Fibroblast of villous mesenchyme (primary cell): ENCODE measurements around the gene C1orf210. TPM values are rescaled to one million over a fixed set of nuclear protein-coding genes. Genes with fewer than 3 reads are reported as not detected.

Experiments used
- DNase-seq: peaks from one replicate; pipeline ENCODE4 v3.0.0-alpha.2; 2010; ENCODE audit warnings: low read depth
- H3K4me3 ChIP-seq: 2 replicates; pipeline ENCODE4 v1.5.1; 2011; ENCODE audit warnings: low read depth, mild to moderate bottlenecking, low read length
- CTCF ChIP-seq: IDR thresholded peaks from 2 replicates; pipeline ENCODE4 v1.5.1; 2012; ENCODE audit warnings: low read depth, mild to moderate bottlenecking, low read length; ENCODE audit not compliant: insufficient read depth
- total RNA-seq: library from RNA; depleted of rRNA; stranded (reverse); fragments of >200 nt; gene quantifications from 2 replicates; pipeline ENCODE4 v1.2.3, GENCODE V29; 2012

Gene C1orf210
- total RNA-seq, 1 donor, result not detected

GRCh38 chr1:43279666-43280065 is 5.7 kb downstream of the C1orf210 start:
- no peak for DNase-seq
- no peak for TF ChIP-seq CTCF

GRCh38 chr1:43279161-43279560 is 6.2 kb downstream of the C1orf210 start:
- no peak for TF ChIP-seq CTCF
- H3K4me3 ChIP-seq, result no peak overlapping the region
- no peak for DNase-seq

More at GRCh38 chr1:43279666-43280065, 5.7 kb downstream of the C1orf210 start:
- no peak overlapping the region for H3K4me3 ChIP-seq

- no peak for TF ChIP-seq CTCF
- DNase-seq, result no peak
- H3K4me3 ChIP-seq, result no peak overlapping the region
Measured at GRCh38 chr1:43277116-43277876, 8.1 kb downstream of the C1orf210 start.

- DNase-seq, result no peak
- TF ChIP-seq CTCF, result no peak
- H3K4me3 ChIP-seq, result no peak overlapping the region
Measured at GRCh38 chr1:43276673-43277072, 8.7 kb downstream of the C1orf210 start.

- no peak for TF ChIP-seq CTCF
- no peak overlapping the region for H3K4me3 ChIP-seq
- DNase-seq, result no peak
Measured at GRCh38 chr1:43275826-43276620, 9.4 kb downstream of the C1orf210 start.

- no peak overlapping the region for H3K4me3 ChIP-seq
- no peak for TF ChIP-seq CTCF
- no peak for DNase-seq
Measured at GRCh38 chr1:43274804-43275180, 10.6 kb downstream of the C1orf210 start.
